Measurements from ENCODE around the gene STIM2.
"Not testable (repeated sequence)": the region's sequence is repeated elsewhere in the genome, so short reads cannot be mapped to it uniquely, and the experiment has no call there.

- TF ChIP-seq CTCF (IDR thresholded peaks at IDR 0.05); ZFX (IDR thresholded peaks at IDR 0.05; ENCODE audit: borderline replicate concordance): not testable (repeated sequence)
Measured at GRCh38 chr4:27035127-27035526, 174.5 kb downstream of the STIM2 start.

All from 22Rv1 (cell line).